Coronary artery (tissue), 2 donors: ENCODE results near the gene CDH12.

Experiments used
- DNase-seq: peaks from one replicate; pipeline ENCODE4 v3.0.0-alpha.2; 2017; ENCODE audit warnings: low spot score
- H3K27ac ChIP-seq, 2 donors: fragments of 200-600 bp; sonication (generic); one replicate each; pipeline ENCODE4 v1.5.1; 2016 to 2019
- H3K4me3 ChIP-seq: fragments of 200-600 bp; sonication (generic); 2 replicates; pipeline ENCODE4 v1.5.1; 2016; ENCODE audit warnings: mild to moderate bottlenecking, moderate library complexity
- CTCF ChIP-seq: fragments of 200-600 bp; sonication (generic); IDR thresholded peaks from one replicate; pipeline ENCODE4 v1.5.1; 2019; ENCODE audit warnings: antibody characterized with exemption

The CDH12 gene

DNA sequence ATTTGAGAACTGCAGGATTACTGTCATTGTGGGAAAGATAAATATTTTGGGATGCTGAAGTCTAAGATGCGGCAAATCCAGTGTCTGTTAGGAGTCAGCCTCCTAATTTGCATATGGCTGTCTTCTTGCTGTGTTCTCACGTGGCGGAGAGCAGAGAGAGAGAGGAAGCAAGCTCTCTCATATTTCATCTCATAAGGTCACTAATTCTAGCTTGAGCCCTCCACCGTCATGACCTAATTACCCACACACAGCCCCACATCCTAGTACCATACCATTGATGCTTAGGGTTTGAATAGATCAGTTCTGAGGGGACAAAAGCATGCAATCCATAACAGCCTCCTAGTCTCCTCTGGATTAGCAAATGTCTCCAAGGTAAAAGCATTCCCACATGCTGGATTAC, 124.5 kb downstream of the CDH12 start:
- Histone ChIP-seq H3K27ac (no peak overlapping the region), H3K4me3 (no peak overlapping the region)
- no peak for TF ChIP-seq CTCF
- DNase-seq: no peak

DNA sequence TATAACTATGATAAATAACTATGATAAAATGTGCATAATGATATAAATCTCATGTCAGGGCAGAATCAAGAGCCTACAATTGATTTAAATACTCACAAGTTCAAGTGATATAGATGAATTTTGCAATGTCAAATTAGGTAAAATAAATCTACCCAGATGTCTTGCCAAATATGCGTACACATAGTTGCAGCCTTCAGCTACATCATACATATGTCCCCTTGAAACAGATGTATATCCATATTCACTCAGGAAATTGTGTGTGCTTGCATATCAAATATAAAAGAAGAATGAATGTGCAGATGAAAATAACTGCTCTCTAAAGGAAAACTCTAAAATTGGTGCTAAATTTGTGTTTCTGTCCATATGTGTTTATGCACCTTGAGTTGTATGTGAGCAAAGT, 130.7 kb downstream of the CDH12 start:
- no peak for TF ChIP-seq CTCF
- no peak overlapping the region for H3K27ac ChIP-seq
- H3K4me3 ChIP-seq: no peak overlapping the region
- DNase-seq: no peak

DNA sequence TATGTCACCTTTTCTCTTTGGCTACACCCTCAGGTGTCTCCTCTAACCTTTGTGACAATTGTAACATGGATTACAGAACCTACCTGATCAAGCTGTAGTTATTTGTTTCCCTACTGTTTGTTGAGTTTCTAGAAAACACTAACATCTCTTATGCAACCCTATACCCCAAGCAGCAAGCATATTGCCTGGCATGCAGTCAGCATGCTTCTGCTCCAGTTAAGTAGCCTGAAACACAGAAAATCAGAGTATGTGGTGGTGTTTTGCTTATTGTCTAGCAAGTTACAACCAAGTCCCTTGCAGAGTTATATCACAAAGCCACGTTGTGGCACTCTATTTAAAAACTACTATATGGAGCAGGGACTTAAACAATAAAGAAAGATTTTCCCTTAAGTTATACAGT, 131.1 kb downstream of the CDH12 start:
- H3K4me3 ChIP-seq: no peak overlapping the region
- DNase-seq: no peak
- TF ChIP-seq CTCF: no peak
- H3K27ac ChIP-seq: no peak overlapping the region

DNA sequence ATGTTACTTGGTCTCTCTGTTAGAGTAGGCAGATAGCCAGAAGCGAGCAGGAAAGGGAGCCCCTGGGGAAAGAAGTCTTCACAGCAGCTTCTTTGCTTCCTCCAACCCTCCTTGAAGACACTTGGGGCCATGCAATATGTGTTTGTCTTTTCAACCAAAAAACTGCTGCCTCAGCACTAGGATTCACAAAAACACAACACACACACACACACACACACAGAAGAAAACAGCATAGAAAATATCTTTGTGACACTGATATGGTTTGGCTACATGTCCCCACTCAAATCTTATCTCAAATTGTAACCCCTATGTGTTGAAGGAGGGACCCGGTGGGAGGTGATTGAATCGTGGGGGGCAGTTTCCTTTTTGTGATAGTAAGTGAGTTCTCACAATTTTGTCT, 133.3 kb downstream of the CDH12 start:
- no peak overlapping the region for H3K4me3 ChIP-seq
- no peak for TF ChIP-seq CTCF
- no peak overlapping the region for H3K27ac ChIP-seq
- DNase-seq: no peak

DNA sequence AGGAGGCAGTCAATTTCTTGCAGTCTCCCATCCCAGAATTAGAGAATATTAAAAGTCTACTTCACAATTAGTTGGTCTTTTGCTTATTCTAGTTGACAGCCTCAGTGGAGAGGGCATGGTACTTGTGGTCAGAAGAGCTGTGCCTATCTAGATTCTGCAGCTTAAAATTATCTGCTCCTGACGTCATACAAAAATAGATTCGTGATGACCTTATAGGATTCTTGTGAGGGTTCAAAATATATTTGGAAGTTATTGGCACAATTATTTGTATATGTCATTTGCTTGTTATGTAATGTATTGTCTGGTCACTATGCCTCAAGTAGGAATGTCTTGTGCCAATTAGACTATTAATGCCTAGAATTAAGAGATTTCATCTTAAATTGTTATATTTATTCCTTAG, 142.5 kb downstream of the CDH12 start:
- no peak overlapping the region for H3K4me3 ChIP-seq
- DNase-seq: no peak
- TF ChIP-seq CTCF: no peak

GRCh38 chr5:22709743-22710142, 143.4 kb downstream of the CDH12 start:
- DNase-seq: no peak
- TF ChIP-seq CTCF: no peak
- H3K27ac ChIP-seq: no peak overlapping the region
- H3K4me3 ChIP-seq: no peak overlapping the region

More for the DNA sequence above, 142.5 kb downstream of the CDH12 start:
- H3K27ac ChIP-seq: no peak overlapping the region

DNA sequence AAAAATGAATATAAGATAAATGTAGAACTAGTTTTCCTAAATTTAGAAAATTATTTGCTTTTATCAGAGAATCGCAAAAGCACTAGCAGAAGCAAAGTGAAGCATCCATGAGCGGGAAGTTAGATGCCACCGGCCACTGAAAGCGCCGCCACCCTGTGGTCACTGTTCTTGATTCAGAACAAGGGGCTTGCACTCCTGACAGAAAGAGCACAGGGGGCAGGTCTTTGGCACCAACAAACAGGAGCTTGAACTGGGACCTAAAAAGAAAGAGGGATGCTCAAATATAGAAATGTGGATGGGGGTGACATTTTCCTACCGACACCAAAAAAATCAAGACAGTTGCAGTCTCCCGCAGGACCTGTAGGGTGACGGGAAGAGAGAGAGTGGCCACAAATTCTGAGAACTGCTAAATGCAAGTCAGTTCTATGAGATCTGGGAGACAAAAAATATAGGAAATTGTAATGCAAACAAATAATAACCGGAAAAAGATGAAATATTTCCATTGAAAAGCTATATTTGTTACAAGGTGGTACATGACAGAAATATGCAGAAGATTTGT, 144.3 kb downstream of the CDH12 start:
- no peak overlapping the region for H3K4me3 ChIP-seq
- TF ChIP-seq CTCF: no peak
- DNase-seq: no peak
- H3K27ac ChIP-seq: no peak overlapping the region
